NCI-H1694 treated with DMSO at 0.1 percent for 48 hours (cell line): ENCODE data around the gene KRT79.

ENCODE experiments used
- DNase-seq: peaks from one replicate; lab custom pipeline; 2025; lab: John Stamatoyannopoulos, UW

KRT79 gene

DNA sequence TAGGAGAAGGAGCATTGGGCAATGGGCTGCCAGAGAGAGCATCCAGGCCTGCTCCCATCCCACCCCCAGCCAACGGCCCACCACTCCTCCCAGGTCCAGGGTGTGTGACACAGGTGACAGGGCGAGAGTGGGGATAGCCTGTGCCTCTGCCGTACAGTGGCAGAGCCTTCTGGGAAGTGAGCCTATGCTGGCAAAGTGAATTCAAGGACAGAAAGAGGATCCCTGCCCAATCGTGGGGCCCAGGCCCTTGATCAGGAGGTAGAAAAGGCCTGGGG, 553 bp upstream of the KRT79 start:
- DNase-seq, result no peak

DNA sequence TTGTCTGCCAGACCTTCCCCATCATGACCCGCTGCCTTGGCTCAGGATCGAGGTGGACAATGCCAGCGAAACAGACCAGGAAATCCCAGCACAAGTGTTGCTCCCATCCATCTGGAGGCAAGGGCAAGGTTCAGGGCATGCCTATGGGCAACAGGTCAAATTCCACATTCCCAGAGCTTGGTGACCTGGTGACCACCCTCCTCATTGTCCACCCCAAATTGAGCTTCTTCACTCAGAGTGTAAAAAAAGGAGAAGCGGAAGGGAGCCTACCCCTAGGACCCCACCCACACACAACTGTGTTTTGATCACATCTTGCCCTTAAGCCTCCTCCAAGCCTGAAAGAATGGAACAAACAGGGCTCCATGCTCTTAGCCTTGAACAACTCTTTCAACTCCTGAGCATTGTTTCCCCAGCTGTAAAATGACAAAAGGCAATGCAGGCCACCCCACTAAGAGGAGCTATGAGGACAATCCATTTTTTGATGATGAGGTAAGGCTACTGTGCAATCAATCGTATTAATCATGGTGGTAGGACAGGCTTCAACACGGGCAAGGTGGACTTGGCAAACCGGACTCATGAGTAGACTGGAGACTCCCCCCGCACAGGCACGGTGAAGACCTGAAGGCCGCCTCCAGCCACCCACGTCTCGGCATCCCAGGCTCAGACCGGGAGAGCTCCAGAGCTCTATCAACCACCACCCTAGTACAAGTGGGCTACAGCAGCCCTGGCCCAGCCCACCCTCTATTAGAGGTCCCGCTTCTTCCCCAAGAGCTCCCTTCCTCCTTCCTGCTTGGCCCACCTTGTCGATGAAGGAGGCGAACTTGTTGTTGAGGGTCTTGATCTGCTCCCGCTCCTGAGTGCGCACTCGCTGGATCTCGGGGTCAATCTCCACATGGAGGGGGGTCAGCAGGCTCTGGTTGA, 866 bp downstream of the KRT79 start:
- DNase-seq, result no peak

DNA sequence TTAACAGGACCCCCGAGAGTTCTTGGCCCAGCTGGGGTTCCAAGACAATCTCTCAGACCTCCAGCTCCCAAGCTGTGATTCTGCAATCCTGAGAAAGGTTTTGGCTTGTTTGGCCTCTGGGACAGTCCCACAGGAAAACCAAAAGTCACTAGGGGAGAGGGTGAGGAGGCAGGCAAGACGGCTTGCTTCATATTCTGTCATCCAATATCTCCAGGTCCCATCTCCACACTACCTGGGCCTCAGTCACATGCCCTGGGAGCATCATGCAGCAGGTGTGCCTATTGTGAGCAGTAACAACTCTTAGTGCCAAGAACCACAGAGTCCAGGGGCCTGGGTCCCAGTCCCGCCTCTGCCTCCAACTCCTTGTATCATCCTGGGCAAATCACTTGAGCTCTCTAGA, 1.7 kb downstream of the KRT79 start:
- DNase-seq, result no peak

DNA sequence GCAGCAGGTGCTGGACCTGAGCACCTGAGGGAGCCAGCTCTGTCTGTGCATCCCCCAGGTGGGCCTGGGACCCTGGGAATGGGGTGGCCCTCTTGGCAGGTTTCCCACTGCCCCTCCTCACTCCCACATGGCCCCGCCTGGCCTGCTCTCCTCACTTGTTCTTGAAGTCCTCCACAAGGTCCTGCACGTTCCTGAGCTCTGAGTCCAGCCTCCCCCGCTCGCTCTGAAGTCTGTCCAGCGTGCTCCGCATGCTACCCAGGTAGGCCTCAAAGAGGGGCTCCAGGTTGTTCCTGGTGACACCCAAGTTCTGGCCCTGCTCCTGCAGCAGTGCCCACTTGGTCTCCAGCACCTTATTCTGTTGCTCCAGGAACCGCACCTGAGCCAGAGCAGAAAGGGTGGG, 2.9 kb downstream of the KRT79 start:
- DNase-seq, result no peak

DNA sequence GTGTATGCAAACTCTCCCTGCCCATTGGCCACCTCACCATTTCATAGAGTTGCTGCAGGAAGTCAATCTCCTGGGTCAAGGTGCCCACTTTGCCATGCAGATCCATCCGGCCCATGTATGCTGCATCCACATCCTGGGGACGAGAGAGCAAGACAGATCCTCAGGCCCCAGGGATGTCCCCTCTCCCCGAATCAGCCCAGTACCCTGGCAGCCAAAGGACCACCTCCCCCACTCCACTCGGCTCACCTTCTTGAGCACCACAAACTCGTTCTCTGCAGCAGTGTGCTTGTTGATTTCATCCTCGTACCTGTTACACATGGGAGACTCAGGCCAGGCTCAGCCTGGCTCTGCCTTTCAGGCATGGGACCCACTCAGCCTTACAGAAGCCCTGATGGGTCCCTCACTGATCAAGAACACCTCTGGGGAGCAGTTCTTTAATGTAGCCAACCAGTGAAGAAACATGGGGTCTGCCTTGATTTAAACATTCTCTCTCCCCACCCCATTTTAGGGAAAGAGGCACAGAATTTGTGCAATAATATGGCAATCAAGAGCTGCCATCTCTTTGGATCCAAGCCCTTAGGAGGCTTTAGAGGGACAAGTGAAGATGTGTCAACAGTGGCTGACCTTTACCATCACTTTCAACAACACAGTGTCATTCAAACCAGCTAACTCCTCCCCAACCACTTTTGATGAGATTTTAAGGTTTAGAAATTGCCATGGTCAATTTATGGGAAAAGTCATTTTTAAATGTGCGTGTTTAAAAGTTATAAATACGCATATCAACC, 3.9 kb downstream of the KRT79 start:
- no peak for DNase-seq

DNA sequence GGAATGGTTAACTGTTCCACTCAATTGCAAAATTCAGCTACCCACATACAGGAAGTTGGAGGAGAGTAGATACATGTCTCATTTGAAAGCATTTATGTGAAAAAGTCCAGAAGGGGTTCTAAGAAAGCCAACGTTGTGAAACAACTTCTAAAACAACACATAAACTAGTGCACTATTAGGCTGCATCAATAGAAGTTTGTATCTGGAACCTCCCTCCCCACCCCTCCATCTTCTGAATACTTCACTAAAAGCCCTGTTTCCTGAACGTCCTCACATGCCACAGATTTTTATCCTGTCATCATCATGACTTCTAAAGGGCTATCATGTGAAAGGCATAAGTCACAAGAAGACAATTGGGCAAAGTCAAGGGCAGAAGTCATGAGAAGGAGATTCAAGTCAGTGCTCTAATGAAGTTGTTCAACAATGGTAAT, 5.5 kb downstream of the KRT79 start:
- DNase-seq, result no peak

DNA sequence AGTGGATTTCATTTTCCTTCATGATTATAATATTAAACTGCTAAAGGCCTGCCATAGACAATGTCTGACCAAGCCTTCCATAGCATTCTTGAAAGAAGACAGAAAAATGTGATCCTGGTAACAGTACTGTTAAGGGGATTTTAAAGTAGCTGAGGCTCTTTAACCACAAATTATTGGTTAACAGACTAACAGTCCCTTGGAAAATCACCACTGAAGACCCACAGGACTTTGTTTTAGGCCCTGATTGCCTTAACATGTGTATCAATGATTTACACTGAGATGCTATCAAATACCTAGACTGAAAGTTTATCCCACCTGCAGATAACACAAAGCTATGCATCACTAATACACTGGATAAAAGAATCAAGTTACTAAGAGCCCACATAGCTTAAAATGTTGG, 6.0 kb downstream of the KRT79 start:
- no peak for DNase-seq

DNA sequence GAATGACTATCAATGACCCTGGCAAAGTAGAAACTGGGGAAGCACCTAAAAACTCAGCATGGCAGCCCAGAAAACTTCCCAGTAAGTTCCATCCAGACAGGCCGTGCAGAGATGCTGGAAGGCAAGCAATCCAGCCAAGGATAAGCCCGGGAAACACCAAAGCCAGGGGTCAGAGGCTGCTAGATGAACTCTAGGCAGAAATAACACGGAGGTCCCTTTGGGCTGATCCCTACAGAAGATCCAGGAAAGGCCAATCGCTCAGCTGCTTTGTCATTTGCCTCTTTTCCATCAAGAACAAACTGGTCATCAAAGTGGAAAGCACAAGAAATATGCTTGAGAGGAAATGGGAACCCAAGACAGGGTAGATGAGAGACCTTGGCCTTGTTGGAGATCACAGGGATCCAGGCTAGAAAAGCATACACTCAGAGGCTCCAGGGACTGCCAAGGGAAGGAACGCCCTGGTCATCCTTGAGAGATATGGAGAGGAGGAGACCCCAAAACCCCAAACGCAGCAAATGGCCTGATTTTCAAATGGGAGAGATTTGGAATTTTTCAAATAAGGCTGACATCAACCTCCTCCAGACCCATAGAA, 6.5 kb downstream of the KRT79 start:
- no peak for DNase-seq

DNA sequence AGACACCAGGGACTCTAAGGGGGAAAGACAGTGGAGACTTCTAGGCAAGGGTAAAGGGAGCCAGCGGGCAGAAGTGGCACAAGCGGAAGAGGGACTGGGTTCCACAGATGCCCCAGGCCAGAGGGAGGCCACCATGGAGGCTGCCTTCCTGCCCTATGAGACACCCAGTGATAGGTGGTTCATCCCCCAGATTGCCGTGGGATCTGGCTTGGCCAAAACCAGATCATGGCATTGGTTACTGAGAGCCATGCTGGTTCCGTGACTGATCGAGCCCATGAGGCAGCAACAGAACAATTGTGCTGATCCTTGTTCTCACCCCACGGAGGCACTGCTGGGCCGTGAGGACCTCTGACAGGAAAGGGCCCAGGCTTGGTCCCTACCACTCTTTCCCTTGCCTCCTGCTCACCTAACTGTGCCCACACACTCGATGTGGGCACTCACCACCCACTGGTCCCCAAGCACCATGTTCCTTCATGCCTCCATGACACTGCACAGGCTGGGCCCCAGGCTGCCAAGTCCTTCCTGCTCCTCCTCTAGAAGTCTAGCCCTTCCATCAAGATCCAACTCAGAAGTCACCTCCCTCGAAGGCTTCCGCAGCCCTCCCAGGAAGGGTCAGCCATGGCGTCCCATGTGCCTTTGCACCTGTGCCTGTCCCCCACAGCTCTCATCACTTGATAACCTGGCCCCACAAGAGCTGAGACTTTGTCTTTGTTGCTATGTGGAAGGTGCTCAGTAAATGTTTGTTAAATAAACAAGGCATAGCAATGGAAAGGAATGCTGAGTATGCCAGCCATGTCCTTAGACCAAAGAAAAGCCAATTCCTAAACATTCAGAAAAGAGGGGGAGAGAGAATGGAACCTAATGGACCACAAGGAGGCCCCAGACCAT, 7.3 kb downstream of the KRT79 start:
- DNase-seq, result no peak

DNA sequence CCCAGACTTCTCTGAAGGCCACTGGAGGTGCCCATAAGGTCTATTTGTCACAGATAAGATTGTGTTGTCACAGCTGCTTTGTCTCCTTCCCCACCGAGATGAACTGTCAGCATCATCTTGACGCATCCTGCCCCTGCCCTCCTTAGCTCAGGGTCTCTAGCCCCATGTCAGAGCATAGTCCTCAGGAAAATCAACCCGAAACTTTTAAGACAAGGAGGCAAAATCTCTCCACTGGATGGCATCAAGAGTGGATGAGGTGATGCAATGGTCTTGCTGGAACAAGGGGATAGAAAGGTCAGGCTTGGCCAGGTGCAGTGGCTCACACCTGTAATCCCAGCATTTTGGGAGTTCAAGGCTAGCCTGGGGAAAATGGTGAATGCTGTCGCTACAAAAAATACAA, 8.2 kb downstream of the KRT79 start:
- DNase-seq, result no peak

DNA sequence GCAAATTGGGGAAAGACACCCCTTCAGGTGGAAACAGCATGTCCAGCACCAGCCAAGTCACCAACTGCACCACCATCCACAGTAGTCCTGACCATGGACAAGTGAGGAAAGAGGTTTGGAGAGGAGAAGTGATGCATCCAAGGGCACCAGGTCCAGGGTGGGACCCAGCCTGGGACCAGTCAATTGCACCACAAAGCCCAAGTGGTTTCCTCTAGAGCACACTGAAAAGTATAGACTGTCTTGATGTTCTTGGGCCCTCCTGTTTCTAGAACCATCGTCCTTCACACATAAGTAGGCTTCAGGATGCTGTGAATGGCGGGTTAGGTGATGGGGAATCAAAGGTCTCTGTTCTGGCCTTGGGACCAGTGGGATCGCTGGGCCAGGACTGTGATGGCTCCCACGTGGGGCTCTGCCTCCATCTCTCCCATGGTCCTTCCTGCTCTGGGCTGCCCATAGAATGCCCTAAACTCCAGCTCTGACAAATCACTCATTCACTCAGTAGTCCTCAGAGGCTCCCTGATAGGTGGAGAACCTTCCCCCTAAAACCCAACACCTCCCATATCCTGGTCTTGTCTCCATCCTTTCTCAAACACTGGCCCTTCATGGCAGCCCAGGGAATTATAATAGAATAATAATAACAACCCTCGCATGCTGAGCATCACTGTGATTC, 9.2 kb downstream of the KRT79 start:
- DNase-seq, result no peak

DNA sequence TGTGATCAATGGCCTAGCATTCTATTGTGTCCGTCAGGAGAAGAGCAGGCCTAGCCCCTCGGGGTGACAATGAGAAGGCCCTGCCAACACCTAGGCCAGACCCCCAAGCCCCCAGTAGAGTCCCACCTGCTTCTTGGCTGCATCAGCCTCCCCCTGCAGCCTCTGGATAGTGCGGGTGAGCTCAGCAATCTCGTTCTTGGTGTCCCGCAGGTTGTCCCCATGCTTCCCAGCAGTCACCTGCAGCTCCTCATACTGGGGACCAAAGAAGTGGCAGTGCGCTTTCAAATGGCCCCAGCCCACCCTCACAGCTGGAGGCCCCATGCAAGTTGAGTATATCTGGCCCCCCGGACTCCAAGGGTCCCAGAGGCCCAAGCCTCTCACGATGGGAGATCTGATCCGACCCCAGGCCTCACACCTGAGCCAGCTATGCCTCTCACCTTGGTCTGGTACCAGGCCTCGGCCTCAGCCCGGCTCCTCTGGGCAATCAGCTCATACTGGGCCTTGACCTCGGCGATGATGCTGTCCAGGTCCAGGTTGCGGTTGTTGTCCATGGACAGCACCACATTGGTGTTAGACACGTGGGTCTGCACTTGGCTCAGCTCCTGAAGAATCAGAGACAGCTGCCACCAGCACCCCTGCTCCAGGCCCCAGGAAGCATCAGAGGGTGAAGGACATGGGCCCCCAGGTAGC, 10.2 kb downstream of the KRT79 start:
- no peak for DNase-seq

DNA sequence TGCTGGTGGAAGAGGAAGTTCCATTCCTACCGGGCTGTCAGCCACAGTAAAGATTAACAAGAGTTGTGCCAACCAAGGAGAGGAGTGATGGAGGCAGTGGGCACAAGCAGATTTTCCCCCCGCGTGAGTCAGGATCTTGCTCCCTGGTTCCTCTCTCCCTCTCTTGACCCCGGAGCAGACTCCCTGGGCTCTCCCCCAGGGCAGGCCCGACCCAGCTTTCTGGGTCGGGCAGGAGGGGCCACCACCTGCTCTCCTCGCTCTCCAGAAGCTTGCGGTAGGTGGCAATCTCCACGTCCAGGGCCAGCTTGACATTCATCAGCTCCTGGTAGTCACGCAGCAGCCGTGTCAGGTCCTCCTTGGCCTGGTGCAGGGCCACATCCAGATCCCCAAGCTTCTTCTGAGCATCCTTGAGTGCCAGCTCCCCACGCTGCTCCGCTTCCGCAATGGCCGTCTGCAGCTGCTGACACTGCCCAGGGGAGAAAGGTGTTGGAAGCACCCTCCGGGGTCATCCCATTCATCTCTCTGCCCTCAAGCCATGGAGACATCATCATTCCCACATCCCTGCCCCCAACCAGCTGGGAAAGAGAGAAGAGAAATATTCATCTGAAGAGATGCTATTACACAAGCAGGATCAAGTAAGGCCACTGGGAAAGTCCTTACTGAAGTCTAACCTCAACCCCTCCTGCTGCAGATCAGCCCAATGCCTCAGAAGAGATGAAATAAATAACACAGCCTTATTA, 11.2 kb downstream of the KRT79 start:
- DNase-seq, result no peak

DNA sequence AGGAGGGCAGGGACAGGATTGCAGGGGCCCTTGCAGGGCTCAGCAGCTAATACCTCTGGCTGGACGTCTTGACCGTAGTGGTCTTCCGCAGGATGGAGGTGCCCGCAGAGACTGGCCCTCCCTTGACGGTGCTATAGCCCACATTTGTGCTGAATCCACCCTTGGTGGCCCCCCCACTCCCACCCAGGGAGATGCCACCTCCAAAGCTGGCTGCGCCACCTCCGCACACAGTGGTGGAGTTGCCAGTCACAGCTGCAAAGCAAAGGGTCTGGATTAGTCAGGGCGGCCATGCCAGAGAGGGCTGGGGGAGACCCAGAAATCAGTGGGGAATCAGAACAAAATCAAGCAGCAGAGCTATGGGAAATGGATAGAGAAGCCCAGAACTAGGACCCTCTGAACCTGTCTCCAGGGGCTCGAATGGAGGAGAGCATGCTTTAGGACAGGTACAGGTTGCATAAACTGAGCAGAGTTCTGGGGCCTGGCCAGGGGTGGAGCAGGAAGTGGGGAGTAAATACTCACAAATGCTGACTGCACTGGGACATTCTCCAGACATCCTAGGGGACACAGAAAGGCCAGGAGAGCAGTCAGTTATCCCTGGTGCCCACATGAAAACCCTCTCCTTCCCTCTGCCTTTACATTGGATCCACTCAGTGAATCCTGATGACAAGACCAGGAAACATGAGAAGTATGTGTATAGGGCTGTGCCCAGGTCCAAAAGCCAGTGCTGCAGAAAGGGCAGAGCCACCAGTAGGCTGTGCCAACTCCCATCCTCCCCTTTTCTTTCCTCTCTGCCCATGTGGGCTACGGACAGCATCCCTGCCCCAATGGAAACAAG, 12.1 kb downstream of the KRT79 start:
- DNase-seq, result no peak

DNA sequence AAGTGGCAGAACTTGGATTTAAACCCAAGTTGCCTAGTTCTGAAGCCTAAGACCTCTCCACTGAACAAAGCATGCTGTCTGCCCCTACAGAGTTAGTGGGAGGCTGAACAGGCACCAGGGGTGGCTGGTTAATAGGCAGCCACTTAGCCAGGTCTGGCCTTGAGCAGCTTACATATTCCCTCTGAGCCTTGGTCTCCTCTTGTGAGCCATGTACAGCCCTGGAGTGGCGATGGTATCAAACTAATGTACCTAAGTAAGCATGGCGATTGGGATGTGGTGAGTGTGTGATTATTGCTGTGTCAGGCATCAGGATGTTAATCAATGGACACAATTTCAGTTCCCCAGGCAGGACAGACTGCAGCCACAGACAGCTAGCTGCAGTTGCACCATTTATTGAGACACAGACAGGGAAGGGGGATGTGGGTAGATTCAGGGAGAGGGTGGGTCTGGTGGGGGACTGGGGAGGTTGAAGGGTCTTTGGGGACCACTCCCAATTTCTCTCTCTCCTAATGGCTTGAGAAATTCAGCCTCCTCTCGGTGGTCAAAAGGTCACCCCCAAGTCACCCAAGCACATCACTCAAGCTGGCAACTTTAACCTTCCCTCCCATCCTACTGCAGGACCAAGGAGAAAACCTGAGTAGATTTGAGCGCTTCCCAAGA, 12.9 kb downstream of the KRT79 start:
- DNase-seq, result no peak

DNA sequence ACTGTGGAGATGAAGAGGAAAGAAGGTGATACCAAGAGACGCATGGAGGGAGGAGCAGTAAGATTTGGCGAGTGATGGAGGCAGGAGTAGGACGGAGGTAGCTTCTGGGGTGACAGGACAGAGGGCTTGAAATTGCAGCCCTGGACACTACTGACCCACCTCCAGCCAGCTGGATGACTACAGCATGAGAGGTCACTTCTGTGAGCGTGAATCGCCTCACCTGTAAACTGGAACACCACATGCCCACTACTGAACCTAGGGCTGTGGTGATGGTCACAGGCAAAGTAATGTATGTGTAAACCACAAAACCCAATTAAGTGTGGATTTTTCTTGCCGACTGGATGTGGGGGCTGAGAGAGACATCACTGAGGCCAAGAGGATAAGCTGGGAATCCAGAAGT, 13.6 kb downstream of the KRT79 start:
- DNase-seq, result no peak

DNA sequence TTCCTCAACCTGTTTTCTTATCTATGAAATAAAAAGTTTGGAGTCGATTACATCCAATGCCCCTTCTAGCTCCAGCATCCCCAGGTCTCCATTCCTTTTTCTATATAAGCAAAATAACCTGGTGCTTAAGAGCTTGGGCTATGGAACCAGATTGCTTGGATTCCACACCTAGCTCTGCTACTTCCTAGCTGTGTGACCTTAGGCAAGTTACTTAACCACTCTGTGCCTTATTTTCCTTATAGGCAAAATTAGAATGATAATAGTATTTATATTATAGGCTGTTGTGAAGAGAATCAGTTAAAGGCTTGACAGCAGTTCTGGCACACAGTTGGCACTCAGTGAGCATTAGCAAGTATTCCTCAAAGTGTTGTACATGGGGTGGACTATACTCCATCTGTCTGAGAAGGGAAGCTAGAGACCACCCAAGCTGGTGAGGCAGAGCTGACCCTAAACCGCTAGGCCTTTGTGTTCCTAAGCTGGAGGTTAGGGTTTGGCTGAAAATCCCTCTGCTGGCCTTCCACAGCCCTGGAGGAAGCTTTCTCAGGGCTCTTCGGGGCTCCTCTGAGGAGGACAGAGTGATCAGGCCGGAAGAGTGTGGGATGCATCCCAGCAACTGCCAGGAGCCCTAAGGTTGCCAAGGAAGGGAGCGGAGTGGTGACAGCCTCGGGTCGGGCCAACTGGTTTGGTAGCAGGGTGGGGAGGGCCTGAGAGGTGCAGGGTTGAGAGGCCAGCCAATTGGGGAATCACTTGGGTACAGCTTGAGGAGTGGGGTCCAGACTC, 14.2 kb downstream of the KRT79 start:
- DNase-seq, result no peak

DNA sequence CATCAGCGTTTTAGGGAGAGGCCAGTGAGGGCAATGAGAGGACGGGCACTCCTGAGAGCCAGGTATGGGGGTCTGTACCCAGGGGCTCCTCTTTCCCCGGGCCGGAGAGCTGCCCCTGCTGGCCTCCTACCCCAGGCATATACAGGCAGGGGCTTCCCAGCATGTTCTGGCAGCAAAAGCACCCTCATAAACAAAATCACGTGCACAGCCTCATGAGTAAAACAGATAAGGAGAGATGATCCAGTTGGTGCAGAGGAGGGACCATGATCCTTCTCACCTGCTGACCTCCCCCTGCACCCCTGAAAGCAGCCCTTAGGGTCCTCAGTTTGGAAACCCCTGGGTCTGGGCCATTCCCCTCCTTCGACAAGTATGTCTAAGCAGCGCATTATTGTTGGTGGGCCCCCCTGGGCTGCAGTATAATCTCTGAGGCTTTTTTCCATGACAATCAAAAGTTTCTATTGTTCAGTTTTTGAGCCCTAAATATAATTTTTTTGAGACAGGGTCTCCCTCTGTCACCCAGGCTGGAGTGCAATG, 15.2 kb downstream of the KRT79 start:
- DNase-seq, result no peak
